ENCODE results near the gene FLNB. TPM values are rescaled to one million over a fixed set of nuclear protein-coding genes. Genes with fewer than 3 reads are reported as not detected.
A peak's percentile ranks its signal among the peaks of the same experiment; 100 is the strongest.

The FLNB gene
- total RNA-seq, 4 donors from 2014 or later = 265 to 345 (median 277) TPM

GRCh38 chr3:58189691-58190090, 181.5 kb downstream of the FLNB start:
- H3K27ac ChIP-seq = peak overlapping the region in 1 of 4 donors; percentile 29
- no peak for DNase-seq (ENCODE audit: low spot score in 2 of 2)
- H3K27me3 ChIP-seq = no peaks in the 10 kb centered on the region

DNA sequence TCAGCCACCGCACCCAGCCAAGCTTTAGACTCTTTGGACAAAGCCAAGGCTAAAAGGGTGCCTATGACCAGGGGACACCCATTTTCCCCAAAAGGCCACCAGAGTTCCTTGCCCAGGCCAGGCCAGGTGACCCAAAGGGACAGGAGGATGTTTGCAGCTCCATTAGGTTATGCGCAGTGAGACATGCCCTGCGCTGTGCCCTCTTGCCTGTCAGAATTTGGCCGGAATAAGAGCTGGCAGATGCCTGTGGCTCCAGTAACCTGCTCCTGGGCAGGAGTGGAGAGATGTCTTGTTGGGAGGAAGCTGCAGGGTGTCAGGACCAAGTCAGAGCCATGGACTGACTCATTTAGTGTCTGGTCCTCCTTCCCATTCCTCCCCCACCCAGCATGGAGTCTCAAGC, 182.1 kb downstream of the FLNB start:
- Histone ChIP-seq H3K4me1 (peaks cover 0 to 5% (median 0%) of the 10 kb centered on the region in 4 donors), H3K9me3 (no peaks in the 10 kb centered on the region), H3K27me3 (no peaks in the 10 kb centered on the region), H3K27ac (no peak overlapping the region), H3K4me3 (no peak overlapping the region), H3K36me3 (no peaks in the 10 kb centered on the region)
- DNase-seq (ENCODE audit: low spot score in 2 of 2) = no peak
- 93 to 94% methylated on average over 3 to 4 of the region's 4 CpGs for WGBS, 2 donors
- TF ChIP-seq EP300 (IDR thresholded peaks at IDR 0.05) = no peak
- TF ChIP-seq, protein P1, sequence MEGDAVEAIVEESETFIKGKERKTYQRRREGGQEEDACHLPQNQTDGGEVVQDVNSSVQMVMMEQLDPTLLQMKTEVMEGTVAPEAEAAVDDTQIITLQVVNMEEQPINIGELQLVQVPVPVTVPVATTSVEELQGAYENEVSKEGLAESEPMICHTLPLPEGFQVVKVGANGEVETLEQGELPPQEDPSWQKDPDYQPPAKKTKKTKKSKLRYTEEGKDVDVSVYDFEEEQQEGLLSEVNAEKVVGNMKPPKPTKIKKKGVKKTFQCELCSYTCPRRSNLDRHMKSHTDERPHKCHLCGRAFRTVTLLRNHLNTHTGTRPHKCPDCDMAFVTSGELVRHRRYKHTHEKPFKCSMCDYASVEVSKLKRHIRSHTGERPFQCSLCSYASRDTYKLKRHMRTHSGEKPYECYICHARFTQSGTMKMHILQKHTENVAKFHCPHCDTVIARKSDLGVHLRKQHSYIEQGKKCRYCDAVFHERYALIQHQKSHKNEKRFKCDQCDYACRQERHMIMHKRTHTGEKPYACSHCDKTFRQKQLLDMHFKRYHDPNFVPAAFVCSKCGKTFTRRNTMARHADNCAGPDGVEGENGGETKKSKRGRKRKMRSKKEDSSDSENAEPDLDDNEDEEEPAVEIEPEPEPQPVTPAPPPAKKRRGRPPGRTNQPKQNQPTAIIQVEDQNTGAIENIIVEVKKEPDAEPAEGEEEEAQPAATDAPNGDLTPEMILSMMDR (IDR thresholded peaks at IDR 0.05) = no peak
- no peak for TF ChIP-seq POLR2A (IDR thresholded peaks at IDR 0.05)

More at GRCh38 chr3:58189691-58190090, 181.5 kb downstream of the FLNB start:
- peaks cover 0 to 5% (median 0%) of the 10 kb centered on the region in 4 donors for H3K4me1 ChIP-seq
- H3K4me3 ChIP-seq = no peak overlapping the region
- H3K9me3 ChIP-seq = no peaks in the 10 kb centered on the region
- TF ChIP-seq EP300 (IDR thresholded peaks at IDR 0.05) = no peak
- TF ChIP-seq, protein P1 (IDR thresholded peaks at IDR 0.05) = no peak
- no peak for TF ChIP-seq POLR2A (IDR thresholded peaks at IDR 0.05)
- WGBS, 2 donors = 78 to 81% methylated on average over 5 of the region's 5 CpGs
- no peaks in the 10 kb centered on the region for H3K36me3 ChIP-seq

- Histone ChIP-seq H3K27me3 (no peaks in the 10 kb centered on the region), H3K4me1 (peaks cover 0 to 5% (median 0%) of the 10 kb centered on the region in 4 donors), H3K27ac (no peak overlapping the region), H3K9me3 (no peaks in the 10 kb centered on the region), H3K36me3 (no peaks in the 10 kb centered on the region), H3K4me3 (no peak overlapping the region)
- 82 to 92% methylated on average over 4 of the region's 4 CpGs for WGBS, 2 donors
- DNase-seq (ENCODE audit: low spot score in 2 of 2) = no peak
- TF ChIP-seq POLR2A (IDR thresholded peaks at IDR 0.05) = no peak
- no peak for TF ChIP-seq EP300 (IDR thresholded peaks at IDR 0.05)
- TF ChIP-seq, protein P1 (IDR thresholded peaks at IDR 0.05) = no peak
Measured at GRCh38 chr3:58190882-58191281, 182.7 kb downstream of the FLNB start.

DNA sequence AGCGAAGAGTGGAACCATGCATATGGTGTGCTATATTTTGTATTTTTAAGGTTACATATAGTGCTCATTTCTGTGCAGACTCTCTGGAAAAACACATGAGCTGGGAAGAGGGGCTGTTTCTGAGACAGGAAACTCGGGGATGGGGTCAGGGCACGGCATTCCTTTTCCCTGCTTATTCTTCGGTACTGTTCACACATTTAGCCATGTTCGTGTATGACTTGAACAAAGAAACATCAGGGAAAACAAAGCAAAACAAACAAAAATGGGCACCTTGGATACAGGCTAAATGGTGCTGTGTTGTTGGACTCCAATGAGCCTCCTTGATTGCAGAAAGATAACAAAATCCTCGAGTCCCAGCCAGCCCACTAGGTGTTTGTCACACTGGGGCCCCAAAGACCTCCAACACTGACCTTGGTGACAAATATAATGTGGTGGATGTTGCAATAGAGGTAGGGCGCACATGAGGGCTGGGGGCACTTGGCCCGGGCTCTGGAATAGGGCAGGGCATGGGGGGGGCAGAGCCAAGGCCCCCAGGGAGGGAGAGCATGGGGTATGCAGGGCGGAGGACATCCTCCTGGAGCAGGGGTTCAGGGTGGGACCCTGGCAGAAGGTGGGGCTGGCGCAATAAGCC, 183.3 kb downstream of the FLNB start:
- TF ChIP-seq POLR2A (IDR thresholded peaks at IDR 0.05) (no peak), EP300 (IDR thresholded peaks at IDR 0.05) (no peak)
- TF ChIP-seq, protein P1 (IDR thresholded peaks at IDR 0.05) = no peak
- no peaks in the 10 kb centered on the region for H3K27me3 ChIP-seq
- no peak for DNase-seq (ENCODE audit: low spot score in 2 of 2)
- WGBS, 2 donors = 65% methylated on average over 10 of the region's 10 CpGs
- H3K36me3 ChIP-seq = no peaks in the 10 kb centered on the region
- no peak overlapping the region for H3K27ac ChIP-seq
- H3K9me3 ChIP-seq = no peaks in the 10 kb centered on the region
- H3K4me3 ChIP-seq = no peak overlapping the region
- peaks cover 0 to 5% (median 0%) of the 10 kb centered on the region in 4 donors for H3K4me1 ChIP-seq

DNA sequence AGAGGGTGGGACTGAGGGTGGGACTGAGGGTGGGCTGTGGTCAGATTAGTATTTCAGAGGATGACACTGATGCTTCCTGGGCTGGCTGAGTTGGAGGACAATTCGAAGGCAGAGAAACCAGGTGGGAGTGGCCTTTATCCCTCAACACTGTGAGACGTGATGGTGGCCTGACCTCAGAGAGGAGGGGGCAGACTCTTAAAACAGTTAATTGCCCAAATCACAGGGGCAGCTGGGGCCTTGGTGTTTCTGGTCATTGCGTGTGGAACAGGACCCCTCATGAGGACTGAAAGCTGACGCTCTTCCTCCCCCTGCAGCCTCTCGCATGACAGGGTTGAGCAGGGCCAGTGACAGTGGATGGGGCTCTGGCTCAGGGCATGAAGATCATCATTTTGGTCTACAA, 183.8 kb downstream of the FLNB start:
- Histone ChIP-seq H3K27ac (no peak overlapping the region), H3K27me3 (no peaks in the 10 kb centered on the region), H3K36me3 (no peaks in the 10 kb centered on the region), H3K9me3 (no peaks in the 10 kb centered on the region), H3K4me1 (peaks cover 0 to 5% (median 0%) of the 10 kb centered on the region in 4 donors), H3K4me3 (no peak overlapping the region)
- no peak for TF ChIP-seq EP300 (IDR thresholded peaks at IDR 0.05)
- no peak for TF ChIP-seq POLR2A (IDR thresholded peaks at IDR 0.05)
- TF ChIP-seq, protein P1 (IDR thresholded peaks at IDR 0.05) = no peak
- 67 to 70% methylated on average over 5 of the region's 5 CpGs for WGBS, 2 donors
- DNase-seq (ENCODE audit: low spot score in 2 of 2) = no peak
